Measurements from ENCODE around the gene ZRANB3. TPM values are rescaled to one million over a fixed set of nuclear protein-coding genes. Genes with fewer than 3 reads are reported as not detected.

ZRANB3 gene
- total RNA-seq, 1 experiment from 2014 or later = 12.0 TPM

GRCh38 chr2:135130751-135131150 is 400.3 kb downstream of the ZRANB3 start:
- Histone ChIP-seq H3K4me2 (ENCODE audit: low read length) (no peak overlapping the region), H3K79me2 (ENCODE audit: insufficient read depth, low read length) (no peaks in the 10 kb centered on the region), H3K9ac (ENCODE audit: low read length) (no peak overlapping the region), H3K9me3 (ENCODE audit: control insufficient read depth in 1 of 2, insufficient read depth in 1 of 2, low read depth in 1 of 2, low read length in 2 of 2) (no peaks in the 10 kb centered on the region), H3K9me2 (ENCODE audit: insufficient read depth) (no peaks in the 10 kb centered on the region), H3K27ac (ENCODE audit: low read depth, low read length) (no peak overlapping the region), H3K4me3 (replicated peaks in 1 of 2; ENCODE audit: low read depth in 1 of 2, low read length in 2 of 2) (no peak overlapping the region), H2AFZ (ENCODE audit: low read depth, low read length, poor library complexity, severe bottlenecking) (no peak overlapping the region), H3K36me3 (ENCODE audit: control insufficient read depth in 1 of 2, insufficient read depth in 2 of 2, low read length in 2 of 2) (peaks cover 0 to 9% of the 10 kb centered on the region in 2 experiments; a peak in 3 of 4 replicates), H4K20me1 (ENCODE audit: insufficient read depth) (no peaks in the 10 kb centered on the region), H3K4me1 (ENCODE audit: control insufficient read depth in 1 of 2, insufficient read depth in 2 of 2, low read length in 2 of 2) (no peaks in the 10 kb centered on the region), H3K27me3 (ENCODE audit: insufficient read depth, low read length) (no peaks in the 10 kb centered on the region)
- POLR2A ChIA-PET = no interaction called here
- DNase-seq (ENCODE audit: low read depth, low spot score) (no peak), ATAC-seq (no peak)
- TF ChIP-seq ATF3 (IDR thresholded peaks at IDR 0.05) = no peak
- no peak for TF ChIP-seq EZH2 (IDR thresholded peaks at IDR 0.05)
- TF ChIP-seq EZH2phosphoT487 (IDR thresholded peaks at IDR 0.05; ENCODE audit: borderline replicate concordance) = no peak
- TF ChIP-seq ZNF274 (IDR thresholded peaks at IDR 0.05; ENCODE audit: low read depth, low read length) = no peak
- RAD21 ChIA-PET (ENCODE audit: low non-redundant PET in 1 of 2, low total read pairs in 2 of 2, uncharacterized antibody in 2 of 2, unreplicated experiment in 2 of 2) = no interaction called here
- intact Hi-C loops (cut with micrococcal nuclease) = no loop called here
- CTCF ChIA-PET = no interaction called here
- no TSS peak for BruUV-seq (replicated peaks)

GRCh38 chr2:135125940-135126339 is 405.1 kb downstream of the ZRANB3 start:
- no peak overlapping the region for H3K9ac ChIP-seq (ENCODE audit: low read length)
- no peak overlapping the region for H3K4me2 ChIP-seq (ENCODE audit: low read length)
- no peak for TF ChIP-seq CTCF (IDR thresholded peaks at IDR 0.05 in 2 of 3, conservative IDR thresholded peaks at IDR 0.05 in 1 of 3; ENCODE audit: borderline replicate concordance in 1 of 3, insufficient read depth in 1 of 3, low read depth in 2 of 3, low read length in 2 of 3)
- no peak for TF ChIP-seq ZNF274 (IDR thresholded peaks at IDR 0.05; ENCODE audit: low read depth, low read length)
- no peak for TF ChIP-seq MAX (IDR thresholded peaks at IDR 0.05)
- no peak for TF ChIP-seq JUND (IDR thresholded peaks at IDR 0.05)
- no peak for TF ChIP-seq YY1 (IDR thresholded peaks at IDR 0.05; ENCODE audit: extremely low read depth, insufficient replicate concordance, low read depth, low read length)
- TF ChIP-seq SIN3A (IDR thresholded peaks at IDR 0.05; ENCODE audit: low read depth) = no peak
- no peak for TF ChIP-seq ZBTB33 (IDR thresholded peaks at IDR 0.05; ENCODE audit: extremely low read depth, insufficient replicate concordance, low read length)
- TF ChIP-seq SP1 (IDR thresholded peaks at IDR 0.05; ENCODE audit: low read depth) = no peak
- TF ChIP-seq ZFX (IDR thresholded peaks at IDR 0.05) = no peak
- no peak for TF ChIP-seq EZH2 (IDR thresholded peaks at IDR 0.05)
- no peak for TF ChIP-seq SRF (IDR thresholded peaks at IDR 0.05; ENCODE audit: low read depth)
- no peak for TF ChIP-seq ELF1 (IDR thresholded peaks at IDR 0.05; ENCODE audit: borderline replicate concordance, low read depth)
- TF ChIP-seq EZH2phosphoT487 (IDR thresholded peaks at IDR 0.05; ENCODE audit: borderline replicate concordance) = no peak
- no peak for TF ChIP-seq RAD21 (IDR thresholded peaks at IDR 0.05; ENCODE audit: low read depth)
- TF ChIP-seq FOSL1 (IDR thresholded peaks at IDR 0.05; ENCODE audit: low read depth) = no peak
- no peak for TF ChIP-seq TCF7L2 (IDR thresholded peaks at IDR 0.05; ENCODE audit: borderline replicate concordance, extremely low read depth, insufficient read depth, insufficient read length)
- H3K9me3 ChIP-seq (ENCODE audit: control insufficient read depth in 1 of 2, insufficient read depth in 1 of 2, low read depth in 1 of 2, low read length in 2 of 2) = no peaks in the 10 kb centered on the region
- H3K79me2 ChIP-seq (ENCODE audit: insufficient read depth, low read length) = no peaks in the 10 kb centered on the region
- ATAC-seq (no peak), DNase-seq (ENCODE audit: low read depth, low spot score) (no peak)
- no peak overlapping the region for H3K27ac ChIP-seq (ENCODE audit: low read depth, low read length)
- peaks cover 0 to 3% of the 10 kb centered on the region in 2 experiments; a peak in 2 of 4 replicates for H3K36me3 ChIP-seq (ENCODE audit: control insufficient read depth in 1 of 2, insufficient read depth in 2 of 2, low read length in 2 of 2)
- POLR2A ChIA-PET = no interaction called here
- no peaks in the 10 kb centered on the region for H3K9me2 ChIP-seq (ENCODE audit: insufficient read depth)
- no TSS peak for BruUV-seq (replicated peaks)
- H4K20me1 ChIP-seq (ENCODE audit: insufficient read depth) = no peaks in the 10 kb centered on the region
- no peak overlapping the region for H2AFZ ChIP-seq (ENCODE audit: low read depth, low read length, poor library complexity, severe bottlenecking)
- H3K27me3 ChIP-seq (ENCODE audit: insufficient read depth, low read length) = no peaks in the 10 kb centered on the region
- CTCF ChIA-PET = no interaction called here
- intact Hi-C loops (cut with micrococcal nuclease) = no loop called here
- RAD21 ChIA-PET (ENCODE audit: low non-redundant PET in 1 of 2, low total read pairs in 2 of 2, uncharacterized antibody in 2 of 2, unreplicated experiment in 2 of 2) = no interaction called here
- no peaks in the 10 kb centered on the region for H3K4me1 ChIP-seq (ENCODE audit: control insufficient read depth in 1 of 2, insufficient read depth in 2 of 2, low read length in 2 of 2)
- no peak overlapping the region for H3K4me3 ChIP-seq (replicated peaks in 1 of 2; ENCODE audit: low read depth in 1 of 2, low read length in 2 of 2)

Measured in HCT116 (cell line).